ENCODE measurements around the gene IFI6.
"Not testable (repeated sequence)": the region's sequence is repeated elsewhere in the genome, so short reads cannot be mapped to it uniquely, and the experiment has no call there.

Gene IFI6, protein sequence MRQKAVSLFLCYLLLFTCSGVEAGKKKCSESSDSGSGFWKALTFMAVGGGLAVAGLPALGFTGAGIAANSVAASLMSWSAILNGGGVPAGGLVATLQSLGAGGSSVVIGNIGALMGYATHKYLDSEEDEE

DNA sequence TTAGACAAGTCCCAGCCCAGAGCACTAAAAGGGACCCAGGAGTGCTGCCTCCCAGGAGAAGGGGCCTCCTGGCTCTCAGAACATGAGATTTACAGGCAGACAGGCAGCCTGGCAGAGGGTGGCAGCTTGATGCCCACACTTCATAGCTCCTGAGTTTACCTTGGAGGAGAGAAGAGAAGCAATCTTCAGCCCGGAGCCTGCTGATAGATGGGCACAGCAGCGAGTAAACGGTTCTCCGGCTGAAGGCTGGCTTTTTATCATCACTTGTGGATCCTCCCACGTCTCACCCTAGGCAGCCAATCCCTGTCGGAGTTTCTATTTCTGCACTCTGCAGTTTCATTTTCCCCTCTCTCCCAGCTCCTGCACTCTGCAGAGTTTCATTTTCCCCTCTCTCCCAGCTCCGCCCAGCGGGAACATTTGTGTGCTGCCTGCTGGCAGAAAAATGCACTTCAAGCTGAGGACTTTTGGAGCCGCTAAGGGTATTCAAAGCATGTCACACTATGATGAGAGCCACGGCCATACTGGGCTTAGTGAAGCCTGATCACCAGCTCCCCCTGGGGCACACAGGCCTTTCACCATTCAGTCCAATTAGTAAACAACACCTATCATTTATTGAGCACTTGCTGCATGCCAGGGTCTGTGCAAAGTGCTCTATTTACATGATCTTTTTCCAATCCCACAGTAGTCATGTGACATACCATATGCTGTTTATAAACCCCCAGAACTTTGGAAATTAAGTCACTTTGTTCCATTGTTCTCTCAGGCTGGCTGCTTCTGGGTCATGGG lies at the start of gene IFI6:
TSS of gene IFI6 (minus strand) at position 229 of the 786 bp plus-strand sequence. CDS start 2,878 bp downstream, outside the sequence.
- no peak for DNase-seq (ENCODE audit: low read depth, low spot score)

DNA sequence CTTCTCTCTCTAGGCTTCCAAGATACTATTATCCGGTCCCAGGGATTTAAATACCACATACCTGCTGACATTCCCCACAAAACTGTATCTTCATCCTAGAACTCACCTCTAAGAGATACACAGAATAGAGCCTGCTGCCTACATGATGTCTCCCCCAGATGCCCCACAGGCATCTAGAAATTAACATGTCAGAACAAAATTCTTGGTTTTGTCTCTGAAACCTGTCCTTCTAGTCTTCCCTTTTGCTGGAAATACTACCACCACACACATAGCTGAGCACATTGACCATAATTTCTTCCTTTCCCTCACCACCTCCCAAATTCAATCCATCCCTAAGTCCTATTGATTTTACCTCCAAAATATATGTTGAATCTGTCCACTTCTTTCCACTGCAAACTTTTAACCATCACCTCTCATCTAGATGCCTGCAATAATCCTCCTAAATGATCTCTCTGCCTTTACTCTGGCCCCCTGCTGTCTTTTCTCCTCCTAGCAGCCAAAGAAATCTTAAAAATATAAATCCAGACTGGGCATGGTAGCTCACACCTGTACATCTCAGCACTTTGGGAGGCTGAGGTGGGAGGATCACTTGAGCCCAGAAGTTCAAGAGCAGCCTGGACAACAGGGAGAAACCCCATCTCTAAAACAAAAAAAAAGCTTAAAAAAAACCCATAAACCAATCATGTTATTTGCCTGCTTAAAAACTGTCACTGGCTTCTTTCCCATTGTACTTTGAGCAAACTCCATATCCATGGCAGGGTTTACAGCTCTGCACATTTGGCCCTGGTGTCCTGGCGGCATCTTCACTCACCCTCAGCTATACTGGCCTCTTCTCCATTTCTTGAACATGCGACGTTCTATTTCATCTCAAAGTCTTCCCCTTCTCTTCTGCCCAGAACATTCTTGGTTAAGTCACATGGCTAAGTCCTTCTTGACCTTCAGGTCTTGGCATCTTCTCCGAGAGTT lies 47.6 kb upstream of the IFI6 start:
- no peak for DNase-seq (ENCODE audit: low read depth, low spot score)

DNA sequence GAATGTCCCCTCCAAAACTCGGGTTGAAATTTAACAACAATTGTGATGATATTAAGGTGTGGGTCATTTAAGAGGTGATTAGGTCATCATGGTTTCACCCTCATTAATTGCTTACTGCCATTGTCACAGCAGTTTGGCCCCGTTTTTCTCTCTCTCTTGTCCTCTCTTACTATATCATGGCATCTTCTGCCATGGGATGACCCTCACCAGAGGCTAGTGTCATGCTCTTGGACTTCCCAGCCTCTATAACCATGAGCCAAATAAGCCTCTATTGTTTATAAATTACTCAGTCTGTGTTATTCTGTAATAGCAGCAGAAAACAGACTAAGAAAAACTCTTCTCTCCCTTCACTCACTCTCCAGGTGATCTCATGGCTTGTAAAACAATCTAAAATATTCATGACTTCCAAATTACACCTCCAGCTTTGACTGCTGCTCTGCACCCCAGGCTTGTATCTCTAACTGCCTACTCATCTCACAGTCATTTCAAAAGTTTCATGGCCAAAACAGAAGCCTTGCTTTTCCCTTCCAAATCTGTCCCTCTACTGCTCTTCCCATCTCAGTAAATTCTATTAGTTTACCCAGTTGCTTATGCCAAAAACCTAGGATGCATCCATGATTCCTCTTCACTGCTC lies 44.4 kb upstream of the IFI6 start:
- DNase-seq (ENCODE audit: low read depth, low spot score): no peak

DNA sequence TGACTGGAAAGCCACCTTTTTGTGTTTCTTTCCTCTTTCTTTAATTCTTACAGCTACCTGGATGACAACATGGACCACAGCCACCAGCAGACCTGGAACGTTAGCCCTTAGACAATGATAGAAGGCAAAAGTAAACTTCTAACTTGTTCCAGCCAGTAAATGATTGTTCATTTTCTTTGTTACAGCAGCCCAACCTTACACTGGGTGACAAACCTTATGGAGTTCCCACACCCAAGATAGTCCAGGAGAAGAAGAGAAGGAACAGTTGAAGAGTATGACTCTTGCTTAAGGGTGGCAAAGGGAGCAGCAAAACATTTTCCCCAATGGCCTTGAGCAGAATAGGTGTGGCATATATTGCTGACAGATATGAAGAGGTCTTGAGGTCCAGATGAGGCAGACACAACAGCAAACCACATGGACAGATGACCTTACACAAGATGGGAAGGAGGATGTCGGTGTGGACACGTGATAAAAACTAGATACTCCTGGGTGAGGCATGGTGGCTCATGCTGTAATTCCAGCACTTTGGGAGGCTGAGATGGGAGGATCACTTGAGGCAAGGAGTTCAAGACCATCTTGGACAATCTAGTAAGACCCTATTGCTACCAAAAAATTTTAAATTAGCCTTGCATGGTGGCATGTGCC lies 42.0 kb upstream of the IFI6 start:
- no peak for DNase-seq (ENCODE audit: low read depth, low spot score)

DNA sequence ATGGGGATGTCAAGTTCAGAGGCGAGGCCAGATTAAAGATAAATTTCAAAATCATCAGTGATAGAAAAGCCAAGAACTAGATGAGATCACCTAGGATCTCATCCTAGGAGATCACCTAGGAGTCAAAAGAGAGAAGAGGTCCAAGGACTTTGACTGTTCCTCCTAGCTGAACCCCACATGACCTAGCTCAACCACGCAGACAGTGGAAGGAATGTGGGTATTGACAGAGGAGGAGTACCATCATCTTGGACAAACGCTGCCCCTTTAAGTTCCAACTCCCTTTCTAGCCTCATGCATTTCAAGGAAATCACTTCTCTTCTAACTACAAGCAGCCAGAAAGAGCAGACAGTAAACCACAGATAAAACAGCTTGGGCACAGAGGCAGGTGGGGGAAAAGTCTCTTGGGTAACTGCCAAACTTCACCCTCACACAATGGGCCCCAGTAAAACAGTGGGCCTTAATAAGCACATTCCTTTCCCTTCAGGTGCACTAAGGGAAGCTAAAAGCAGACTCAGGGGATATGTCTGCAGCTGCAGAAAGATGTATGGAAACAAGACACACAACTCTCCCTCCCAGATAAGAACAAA lies 41.2 kb upstream of the IFI6 start:
- DNase-seq (ENCODE audit: low read depth, low spot score): no peak

DNA sequence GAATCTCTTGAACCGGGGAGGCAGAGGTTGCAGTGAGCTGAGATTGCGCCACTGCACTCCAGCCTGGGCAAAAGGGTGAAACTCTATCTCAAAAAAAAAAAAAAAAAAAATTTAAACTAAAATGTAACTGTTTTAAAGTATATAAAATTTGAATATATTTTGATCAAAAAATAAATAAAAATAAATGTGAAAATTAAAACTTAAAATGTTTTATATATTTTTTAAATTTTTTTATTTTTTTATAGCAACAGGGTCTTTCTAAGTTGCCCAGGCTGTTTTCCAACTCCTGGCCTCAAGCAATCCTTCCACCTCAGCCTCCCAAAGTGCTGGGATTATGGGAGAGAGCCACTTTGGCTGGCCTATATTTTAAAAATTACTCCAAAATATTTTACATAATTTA lies 38.6 kb upstream of the IFI6 start:
- no peak for DNase-seq (ENCODE audit: low read depth, low spot score)

DNA sequence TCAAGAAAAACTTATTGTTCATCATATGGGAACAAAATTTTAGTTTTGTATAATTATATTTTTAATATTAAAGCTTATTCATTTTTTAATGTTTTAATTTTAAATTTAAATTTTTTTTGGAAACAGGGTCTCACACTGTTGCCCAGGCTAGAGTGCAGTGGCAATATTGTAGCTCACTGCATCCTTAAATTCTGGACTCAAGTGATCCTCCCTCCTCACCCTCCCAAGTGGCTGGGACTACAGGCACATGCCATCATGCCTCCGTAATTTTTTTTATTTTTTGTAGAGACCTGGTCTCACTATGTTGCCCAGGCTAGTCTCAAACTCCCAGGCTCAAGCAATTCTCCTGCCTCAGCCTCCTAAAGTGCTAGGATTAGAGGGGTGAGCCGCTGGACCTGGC lies 33.6 kb upstream of the IFI6 start:
- DNase-seq (ENCODE audit: low read depth, low spot score): no peak

DNA sequence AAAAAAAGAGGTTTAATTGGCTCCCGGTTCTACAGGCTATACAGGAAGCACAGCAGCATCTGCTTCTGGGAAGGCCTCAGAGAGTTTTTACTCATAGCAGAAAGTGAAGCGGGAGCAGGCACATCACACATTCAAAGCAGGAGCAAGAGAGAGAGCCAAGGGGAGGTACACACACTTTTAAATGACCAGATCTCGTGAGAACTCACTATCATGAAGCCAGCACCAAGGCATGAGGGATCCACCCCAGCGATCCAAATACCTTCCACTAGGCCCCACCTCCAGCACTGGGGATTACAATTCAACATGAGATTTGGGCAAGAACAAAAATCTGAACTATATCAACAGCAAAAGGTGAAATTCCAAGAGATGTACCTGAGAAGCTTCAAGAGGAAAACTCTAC lies 33.0 kb upstream of the IFI6 start:
- no peak for DNase-seq (ENCODE audit: low read depth, low spot score)

DNA sequence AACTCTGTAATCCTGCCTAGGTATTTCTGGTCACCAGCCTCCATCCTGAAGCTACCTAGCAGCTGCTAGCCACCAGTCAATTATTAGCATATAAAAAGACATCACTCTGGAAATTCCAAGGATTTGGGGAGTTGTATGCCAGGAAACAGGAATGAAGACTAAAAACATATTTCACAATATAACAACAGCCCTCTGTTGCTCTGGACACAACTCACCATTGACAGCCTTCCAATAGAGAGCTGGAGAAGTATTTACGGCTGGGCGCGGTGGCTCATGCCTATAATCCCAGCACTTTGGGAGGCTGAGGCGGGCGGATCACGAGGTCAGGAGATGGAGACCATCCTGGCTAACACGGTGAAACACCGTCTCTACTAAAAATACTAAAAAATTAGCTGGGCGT lies 24.8 kb upstream of the IFI6 start:
- not testable (repeated sequence) for DNase-seq (ENCODE audit: low read depth, low spot score)

DNA sequence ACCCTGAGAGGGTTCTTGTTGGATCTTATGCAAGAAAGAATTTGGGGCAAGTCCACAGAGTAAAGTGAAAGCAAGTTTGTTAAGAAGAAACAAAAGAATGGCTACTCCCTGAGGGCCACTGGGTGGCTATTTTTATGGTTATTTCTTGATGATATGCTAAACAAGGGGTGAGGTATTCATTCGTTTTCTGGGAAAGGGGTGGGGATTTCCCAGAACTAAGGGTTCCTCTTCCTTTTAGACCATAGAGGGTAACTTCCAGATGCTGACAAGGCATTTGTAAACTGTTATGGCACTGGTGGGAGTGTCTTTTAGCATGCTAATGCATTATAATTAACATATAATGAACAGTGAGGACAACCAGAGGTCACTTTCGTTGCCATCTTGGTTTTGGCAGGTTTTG lies 18.2 kb upstream of the IFI6 start:
- DNase-seq (ENCODE audit: low read depth, low spot score): no peak

DNA sequence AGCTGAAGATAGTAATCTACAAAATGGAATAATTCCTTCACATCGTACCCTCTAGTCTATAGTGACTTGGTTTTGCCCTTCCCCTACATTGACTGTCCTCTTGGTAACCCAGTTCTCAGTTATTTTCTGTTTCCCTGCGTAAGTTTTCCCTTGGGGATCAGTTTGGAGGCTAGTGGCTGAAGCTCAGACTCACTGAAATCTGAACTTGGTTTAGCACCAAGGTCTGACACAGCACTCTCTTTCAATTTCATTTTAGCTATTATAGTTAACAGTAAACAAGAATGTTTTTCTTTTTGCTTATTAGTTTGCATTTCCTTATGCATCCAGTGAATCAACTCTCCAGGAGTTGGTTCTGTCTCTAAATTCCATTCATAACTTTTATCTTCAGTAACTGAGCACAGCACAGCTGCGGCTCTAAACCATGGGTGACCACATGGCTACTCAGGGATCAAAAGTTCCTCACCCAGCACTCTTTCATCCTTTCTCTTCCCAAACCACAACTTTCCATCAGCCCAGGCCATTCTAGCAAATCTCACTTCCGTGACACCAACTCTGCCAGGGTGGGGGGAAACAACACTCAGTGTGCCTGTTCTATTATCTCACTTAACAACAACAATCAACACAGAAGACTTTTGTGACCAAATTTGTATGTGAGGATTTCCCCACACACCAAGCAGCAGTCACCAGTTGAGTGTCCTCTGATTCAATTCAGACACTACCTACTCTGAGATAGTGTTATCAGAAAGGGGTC lies 17.6 kb upstream of the IFI6 start:
- DNase-seq (ENCODE audit: low read depth, low spot score): no peak

DNA sequence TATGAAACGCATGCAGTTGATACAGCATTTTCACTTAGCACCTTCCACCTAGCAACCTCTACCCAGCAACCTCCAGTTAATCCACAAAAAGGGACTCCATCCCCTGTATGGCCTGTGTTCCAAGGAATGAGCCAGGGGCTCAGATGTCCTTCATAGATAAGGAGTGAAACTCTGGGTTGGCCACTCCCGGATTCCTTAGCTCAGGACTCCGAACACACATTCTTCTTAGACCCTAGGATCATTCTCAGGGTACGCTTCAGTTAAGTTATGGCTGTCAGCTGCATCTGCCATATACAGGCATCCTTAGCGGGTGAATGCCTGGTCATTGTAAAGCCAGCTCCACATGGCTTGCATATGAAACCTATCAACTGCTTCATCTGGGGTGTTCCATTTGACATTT lies 15.9 kb upstream of the IFI6 start:
- no peak for DNase-seq (ENCODE audit: low read depth, low spot score)

DNA sequence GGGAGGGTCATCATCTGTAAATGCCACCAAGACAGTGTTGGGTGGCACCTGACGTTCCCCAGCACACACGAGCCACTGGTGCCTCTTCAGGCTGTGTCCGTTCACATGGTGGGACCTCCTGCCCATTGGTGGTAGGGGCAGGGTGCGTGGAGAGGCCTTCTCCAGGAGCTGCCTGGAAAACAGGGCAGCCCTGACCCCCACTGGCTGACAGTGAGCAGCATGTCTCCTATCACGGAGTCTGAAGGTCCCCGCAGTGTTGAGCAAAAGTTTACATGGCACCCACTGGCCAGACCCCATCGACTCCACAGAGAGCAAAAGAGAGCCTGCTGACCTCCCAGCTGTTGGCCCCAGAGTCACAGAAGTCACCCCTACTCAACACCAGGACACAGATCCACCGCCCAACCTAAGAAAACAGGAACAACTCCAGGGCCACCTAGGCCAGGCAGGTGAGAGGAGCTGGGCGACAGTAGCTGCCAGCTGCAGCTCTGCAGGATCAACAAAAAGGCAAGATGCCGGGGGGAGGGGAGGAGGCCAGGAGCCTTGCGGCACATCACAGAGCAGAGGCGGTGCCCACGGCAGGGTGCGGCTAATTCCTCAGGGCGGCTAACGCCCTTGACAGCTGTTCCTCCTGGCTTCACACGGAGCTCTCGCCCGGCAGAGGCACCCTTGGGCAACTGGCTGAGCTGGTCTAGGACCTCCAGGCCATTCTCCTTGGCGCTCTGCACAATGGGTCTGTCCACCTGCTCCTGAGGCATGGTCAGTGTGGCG lies 14.4 kb upstream of the IFI6 start:
- no peak for DNase-seq (ENCODE audit: low read depth, low spot score)

DNA sequence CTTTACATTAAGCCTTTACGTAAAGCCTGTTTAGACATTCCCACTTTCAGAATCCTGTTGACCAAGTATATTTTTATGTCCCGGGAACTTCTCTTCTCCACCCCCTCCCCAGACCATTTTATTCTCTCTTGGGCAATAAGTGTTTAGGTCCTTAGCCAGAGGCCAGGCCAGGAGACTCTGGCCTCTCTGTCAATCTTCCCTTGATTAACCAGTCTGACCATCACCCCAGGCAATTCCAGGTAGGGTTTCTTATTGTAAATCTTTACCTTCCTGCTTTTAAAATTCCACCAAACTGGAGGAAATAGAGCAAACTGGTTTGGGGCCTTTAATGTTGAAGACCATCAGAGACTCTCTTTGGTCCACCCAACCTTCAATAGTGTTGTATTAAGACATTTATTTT lies 12.2 kb upstream of the IFI6 start:
- no peak for DNase-seq (ENCODE audit: low read depth, low spot score)

DNA sequence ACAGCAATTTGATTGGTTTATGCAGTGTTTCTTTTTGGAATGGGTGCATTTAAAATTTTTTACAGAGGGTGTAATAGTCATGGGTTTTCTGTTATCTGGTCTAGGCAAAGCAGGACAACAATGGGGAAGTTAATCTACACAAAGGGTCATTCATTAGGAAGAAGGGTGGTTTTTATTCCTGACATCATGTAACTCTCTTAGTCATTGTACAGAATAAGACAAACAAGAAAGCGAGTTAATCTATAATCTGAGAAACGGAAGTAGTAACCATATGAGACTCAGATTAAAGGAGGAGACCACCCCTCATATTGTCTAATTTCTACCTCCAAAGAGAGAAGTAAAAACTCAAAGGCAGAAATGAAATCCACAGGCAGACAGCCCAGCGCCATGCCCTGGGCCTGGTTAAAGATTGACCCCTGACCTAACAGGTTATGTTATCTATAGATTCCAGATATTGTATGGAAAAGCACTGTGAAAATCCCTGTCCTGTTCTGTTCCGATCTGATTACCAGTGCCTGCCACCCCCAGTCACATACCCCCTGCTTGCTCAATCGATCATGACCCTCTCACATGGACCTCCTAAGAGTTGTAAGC lies 10.5 kb upstream of the IFI6 start:
- no peak for DNase-seq (ENCODE audit: low read depth, low spot score)

DNA sequence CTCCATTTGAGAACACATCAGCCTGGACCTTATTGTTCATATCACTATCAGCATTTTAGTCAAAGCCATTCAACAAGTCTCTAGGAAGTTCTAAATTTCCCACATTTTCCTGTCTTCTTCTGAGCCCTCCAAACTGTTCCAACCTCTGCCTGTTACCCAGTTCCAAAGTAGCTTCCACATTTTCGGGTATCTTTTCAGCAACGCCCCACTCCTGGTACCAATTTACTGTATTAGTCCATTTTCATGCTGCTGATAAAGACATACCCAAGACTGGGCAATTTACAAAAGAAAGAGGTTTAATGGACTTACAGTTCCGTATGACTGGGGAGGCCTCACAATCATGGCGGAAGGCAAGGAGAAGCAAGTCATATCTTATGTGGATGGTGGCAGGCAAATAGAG lies 9.6 kb upstream of the IFI6 start:
- DNase-seq (ENCODE audit: low read depth, low spot score): not testable (repeated sequence)

DNA sequence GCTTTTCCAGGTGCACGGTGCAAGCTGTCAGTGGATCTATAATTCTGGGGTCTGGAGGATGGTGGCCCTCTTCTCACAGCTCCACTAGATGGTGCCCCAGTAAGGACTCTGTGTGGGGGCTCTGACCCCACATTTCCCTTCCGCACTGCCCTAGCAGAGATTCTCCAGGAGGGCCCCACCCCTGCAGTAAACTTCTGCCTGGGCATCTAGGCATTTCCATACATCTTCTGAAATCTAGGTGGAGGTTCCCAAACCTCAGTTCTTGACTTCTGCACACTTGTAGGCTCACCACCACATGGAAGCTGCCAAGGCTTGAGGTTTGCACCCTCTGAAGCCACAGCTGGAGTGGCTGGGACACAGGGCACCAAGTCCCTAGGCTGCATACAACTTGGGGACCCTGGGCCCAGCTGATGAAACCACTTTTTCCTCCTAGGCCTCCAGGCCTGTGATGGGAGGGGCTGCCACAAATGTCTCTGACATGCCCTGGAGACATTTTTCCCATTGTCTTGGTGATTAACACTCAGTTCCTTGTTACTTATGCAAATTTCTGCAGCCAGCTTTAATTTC lies 8.3 kb upstream of the IFI6 start:
- DNase-seq (ENCODE audit: low read depth, low spot score): not testable (repeated sequence)

DNA sequence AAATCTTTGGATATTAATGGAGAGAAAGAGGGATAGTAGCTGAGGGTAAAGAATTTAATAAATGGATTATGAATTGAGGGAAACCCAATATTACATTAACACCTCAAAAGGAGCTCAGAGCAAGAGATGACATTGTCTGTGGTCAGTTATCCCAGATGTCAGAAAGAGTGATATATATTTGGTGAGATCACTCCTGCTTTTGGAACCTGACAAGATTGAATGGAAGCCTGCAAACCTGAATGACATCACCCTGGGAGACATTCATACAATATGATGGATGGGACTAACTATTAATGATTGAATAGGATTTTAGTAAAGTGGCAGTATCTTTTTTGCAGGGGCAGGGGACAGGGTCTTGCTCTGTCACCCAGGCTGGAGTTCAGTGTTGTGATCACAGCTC lies 6.8 kb upstream of the IFI6 start:
- DNase-seq (ENCODE audit: low read depth, low spot score): no peak

DNA sequence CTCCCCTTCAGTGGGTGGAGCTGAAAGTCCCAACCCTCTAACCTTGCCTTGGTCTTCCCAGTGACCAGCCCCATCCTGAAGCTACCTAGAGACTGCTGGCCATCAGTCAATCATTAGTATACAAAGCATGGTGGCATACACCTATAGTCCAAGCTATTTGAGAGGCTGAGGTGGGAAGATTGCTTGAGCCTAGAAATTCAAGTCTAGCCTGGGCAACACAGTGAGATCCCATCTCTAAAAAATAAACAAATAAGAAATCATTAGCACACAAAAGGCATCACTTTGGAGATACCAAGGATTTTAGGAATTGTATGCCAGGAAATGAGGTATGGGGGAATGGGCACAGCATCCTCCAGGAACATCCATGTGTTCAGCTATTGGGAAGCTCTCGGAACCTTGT lies 4.4 kb upstream of the IFI6 start:
- no peak for DNase-seq (ENCODE audit: low read depth, low spot score)

All from iPS DF 19.7 (cell line).